Ishikawa (cell line): Measurements from ENCODE around the gene PRPF8.

Experiments used
- CEBPB ChIP-seq: IDR thresholded peaks from 2 replicates; pipeline ENCODE4 v1.6.1; 2012
- CREB1 ChIP-seq: IDR thresholded peaks from 2 replicates; pipeline ENCODE4 v1.6.1; 2012; ENCODE audit warnings: low read depth
- EGR1 ChIP-seq: IDR thresholded peaks from 2 replicates; pipeline ENCODE4 v1.6.1; 2012
- EP300 ChIP-seq: IDR thresholded peaks from 2 replicates; pipeline ENCODE4 v1.6.1; 2012; ENCODE audit warnings: borderline replicate concordance
- FOXM1 ChIP-seq: IDR thresholded peaks from 2 replicates; pipeline ENCODE4 v1.6.1; 2012; ENCODE audit warnings: low read depth, borderline replicate concordance
- NFIC ChIP-seq: IDR thresholded peaks from 2 replicates; pipeline ENCODE4 v1.6.1; 2012
- RAD21 ChIP-seq: IDR thresholded peaks from 2 replicates; pipeline ENCODE4 v1.6.1; 2012; ENCODE audit warnings: low read depth
- TAF1 ChIP-seq: IDR thresholded peaks from 2 replicates; pipeline ENCODE4 v1.6.1; 2012; ENCODE audit warnings: low read depth, mild to moderate bottlenecking
- TCF12 ChIP-seq: IDR thresholded peaks from 2 replicates; pipeline ENCODE4 v1.6.1; 2012; ENCODE audit warnings: low read depth
- TEAD4 ChIP-seq: IDR thresholded peaks from 2 replicates; pipeline ENCODE4 v1.6.1; 2012
- YY1 ChIP-seq: IDR thresholded peaks from 2 replicates; pipeline ENCODE4 v1.6.1; 2012; ENCODE audit warnings: low read depth
- ZBTB7A ChIP-seq: IDR thresholded peaks from 2 replicates; pipeline ENCODE4 v1.6.1; 2012; ENCODE audit warnings: low read depth
- TF ChIP-seq, protein P1 (sequence below): IDR thresholded peaks from 2 replicates; pipeline ENCODE4 v1.6.1; 2012; ENCODE audit warnings: low read depth, mild to moderate bottlenecking
- TF ChIP-seq, protein P2 (sequence below): IDR thresholded peaks from 2 replicates; pipeline ENCODE4 v1.6.1; 2012
- TF ChIP-seq, protein P3 (sequence below): IDR thresholded peaks from 2 replicates; pipeline ENCODE4 v1.6.1; 2012

The PRPF8 gene

DNA sequence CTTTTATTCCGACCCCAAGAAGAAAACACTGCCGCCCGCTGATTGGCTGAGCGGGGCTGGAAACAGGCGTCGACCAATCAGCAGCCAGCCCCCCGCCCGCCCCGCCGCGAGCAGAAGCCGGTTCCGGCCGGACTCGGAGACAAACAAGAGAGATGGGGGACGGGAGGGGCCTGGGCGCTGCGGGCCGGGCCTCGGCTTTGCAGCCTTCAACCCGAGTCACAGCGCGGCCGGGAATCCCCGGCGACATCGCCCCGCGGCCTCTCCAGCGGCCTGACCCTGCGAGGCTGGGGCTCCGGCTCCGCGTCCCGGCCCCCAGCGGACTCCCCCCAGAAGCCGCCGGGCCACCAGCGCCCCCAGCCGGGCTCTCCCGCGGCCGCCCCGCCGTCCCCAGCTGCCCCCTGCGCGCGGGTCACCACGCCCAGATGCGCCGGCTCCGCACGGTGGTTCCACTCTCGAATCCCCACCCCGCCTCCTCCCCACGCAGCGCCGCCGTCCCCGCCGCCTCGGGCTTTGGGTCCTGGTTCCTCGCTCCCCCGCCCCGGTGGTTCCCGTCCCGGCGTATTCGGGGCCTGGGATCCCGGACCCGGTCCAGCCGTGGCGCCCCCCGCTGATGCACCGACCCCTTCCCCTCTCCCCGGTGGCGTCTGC lies 55.7 kb downstream of the PRPF8 start:
- no peak for TF ChIP-seq CREB1
- TF ChIP-seq TCF12 = no peak
- no peak for TF ChIP-seq TEAD4
- TF ChIP-seq TAF1 = peak; percentile 69
- TF ChIP-seq FOXM1 = peak; percentile 10; the same call in 1 of the 2 replicates
- TF ChIP-seq RAD21 = peak; percentile 15; the same call in 1 of the 2 replicates
- no peak for TF ChIP-seq EGR1
- TF ChIP-seq, protein P1, sequence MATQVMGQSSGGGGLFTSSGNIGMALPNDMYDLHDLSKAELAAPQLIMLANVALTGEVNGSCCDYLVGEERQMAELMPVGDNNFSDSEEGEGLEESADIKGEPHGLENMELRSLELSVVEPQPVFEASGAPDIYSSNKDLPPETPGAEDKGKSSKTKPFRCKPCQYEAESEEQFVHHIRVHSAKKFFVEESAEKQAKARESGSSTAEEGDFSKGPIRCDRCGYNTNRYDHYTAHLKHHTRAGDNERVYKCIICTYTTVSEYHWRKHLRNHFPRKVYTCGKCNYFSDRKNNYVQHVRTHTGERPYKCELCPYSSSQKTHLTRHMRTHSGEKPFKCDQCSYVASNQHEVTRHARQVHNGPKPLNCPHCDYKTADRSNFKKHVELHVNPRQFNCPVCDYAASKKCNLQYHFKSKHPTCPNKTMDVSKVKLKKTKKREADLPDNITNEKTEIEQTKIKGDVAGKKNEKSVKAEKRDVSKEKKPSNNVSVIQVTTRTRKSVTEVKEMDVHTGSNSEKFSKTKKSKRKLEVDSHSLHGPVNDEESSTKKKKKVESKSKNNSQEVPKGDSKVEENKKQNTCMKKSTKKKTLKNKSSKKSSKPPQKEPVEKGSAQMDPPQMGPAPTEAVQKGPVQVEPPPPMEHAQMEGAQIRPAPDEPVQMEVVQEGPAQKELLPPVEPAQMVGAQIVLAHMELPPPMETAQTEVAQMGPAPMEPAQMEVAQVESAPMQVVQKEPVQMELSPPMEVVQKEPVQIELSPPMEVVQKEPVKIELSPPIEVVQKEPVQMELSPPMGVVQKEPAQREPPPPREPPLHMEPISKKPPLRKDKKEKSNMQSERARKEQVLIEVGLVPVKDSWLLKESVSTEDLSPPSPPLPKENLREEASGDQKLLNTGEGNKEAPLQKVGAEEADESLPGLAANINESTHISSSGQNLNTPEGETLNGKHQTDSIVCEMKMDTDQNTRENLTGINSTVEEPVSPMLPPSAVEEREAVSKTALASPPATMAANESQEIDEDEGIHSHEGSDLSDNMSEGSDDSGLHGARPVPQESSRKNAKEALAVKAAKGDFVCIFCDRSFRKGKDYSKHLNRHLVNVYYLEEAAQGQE = no peak
- TF ChIP-seq EP300 = peak; percentile 30
- TF ChIP-seq, protein P2, sequence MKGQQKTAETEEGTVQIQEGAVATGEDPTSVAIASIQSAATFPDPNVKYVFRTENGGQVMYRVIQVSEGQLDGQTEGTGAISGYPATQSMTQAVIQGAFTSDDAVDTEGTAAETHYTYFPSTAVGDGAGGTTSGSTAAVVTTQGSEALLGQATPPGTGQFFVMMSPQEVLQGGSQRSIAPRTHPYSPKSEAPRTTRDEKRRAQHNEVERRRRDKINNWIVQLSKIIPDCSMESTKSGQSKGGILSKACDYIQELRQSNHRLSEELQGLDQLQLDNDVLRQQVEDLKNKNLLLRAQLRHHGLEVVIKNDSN = no peak
- 0 out of 2 replicates have a peak, but pooled peaks have one; percentile 38 for TF ChIP-seq YY1
- TF ChIP-seq CEBPB = no peak

DNA sequence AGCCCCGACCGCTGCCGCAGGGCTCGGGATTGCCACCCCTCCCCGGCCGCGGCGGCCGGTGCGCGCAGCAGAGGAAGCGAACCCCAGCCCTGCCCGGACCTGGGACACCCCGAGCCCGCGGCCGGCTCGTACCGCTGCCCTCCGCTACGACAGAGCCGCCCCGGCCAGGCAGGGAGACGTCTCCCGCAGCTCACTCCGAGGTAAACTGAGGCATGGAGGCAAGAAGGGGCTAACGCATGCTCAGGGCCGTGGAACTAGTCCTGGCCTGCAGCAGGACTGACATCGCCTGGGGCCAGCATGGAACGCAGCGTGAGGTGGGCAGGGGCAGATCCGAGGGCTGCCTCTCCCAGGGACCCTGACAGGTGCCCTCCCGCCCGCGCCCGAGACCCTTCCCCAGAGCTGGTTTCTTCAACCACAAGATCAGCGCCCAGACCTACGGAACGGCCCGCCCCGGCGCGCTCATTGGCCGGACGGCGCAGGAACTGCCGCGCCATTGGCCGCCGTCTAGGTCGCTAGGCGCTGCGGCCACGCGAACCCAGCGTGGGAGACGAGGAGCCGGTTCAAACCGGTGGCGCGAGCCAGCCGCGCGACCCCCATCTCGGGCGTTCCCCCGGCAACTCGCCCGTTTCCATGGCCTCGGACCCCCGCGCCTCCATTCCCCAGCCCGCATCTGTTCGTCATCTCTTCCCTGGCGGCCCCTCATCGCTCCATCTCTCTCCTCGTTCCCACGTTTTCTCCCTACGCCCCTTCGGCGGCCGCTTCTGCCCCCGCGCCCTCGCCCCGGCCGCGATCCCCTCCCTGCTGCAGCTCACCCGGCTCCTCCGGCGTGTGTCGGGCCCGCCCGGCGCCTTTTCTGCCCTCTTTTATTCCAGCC lies 56.4 kb downstream of the PRPF8 start, which contains the start of gene SLC43A2:
Gene SLC43A2 (minus strand): TSS at position 853 of the 874 bp plus-strand sequence. CDS start 960 bp downstream, outside the sequence.
- TF ChIP-seq RAD21 (no peak), NFIC (no peak), CEBPB (no peak), EP300 (no peak), TEAD4 (no peak), YY1 (no peak), TCF12 (no peak; the same call in 1 of the 2 replicates), CREB1 (no peak), EGR1 (peak; percentile 28; the same call in 1 of the 2 replicates), ZBTB7A (peak; percentile 100), TAF1 (no peak), FOXM1 (peak; percentile 36; the same call in 1 of the 2 replicates)
- TF ChIP-seq, protein P2 = no peak
- TF ChIP-seq, protein P3, sequence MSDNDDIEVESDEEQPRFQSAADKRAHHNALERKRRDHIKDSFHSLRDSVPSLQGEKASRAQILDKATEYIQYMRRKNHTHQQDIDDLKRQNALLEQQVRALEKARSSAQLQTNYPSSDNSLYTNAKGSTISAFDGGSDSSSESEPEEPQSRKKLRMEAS = peak; percentile 84
- TF ChIP-seq, protein P1 = no peak

DNA sequence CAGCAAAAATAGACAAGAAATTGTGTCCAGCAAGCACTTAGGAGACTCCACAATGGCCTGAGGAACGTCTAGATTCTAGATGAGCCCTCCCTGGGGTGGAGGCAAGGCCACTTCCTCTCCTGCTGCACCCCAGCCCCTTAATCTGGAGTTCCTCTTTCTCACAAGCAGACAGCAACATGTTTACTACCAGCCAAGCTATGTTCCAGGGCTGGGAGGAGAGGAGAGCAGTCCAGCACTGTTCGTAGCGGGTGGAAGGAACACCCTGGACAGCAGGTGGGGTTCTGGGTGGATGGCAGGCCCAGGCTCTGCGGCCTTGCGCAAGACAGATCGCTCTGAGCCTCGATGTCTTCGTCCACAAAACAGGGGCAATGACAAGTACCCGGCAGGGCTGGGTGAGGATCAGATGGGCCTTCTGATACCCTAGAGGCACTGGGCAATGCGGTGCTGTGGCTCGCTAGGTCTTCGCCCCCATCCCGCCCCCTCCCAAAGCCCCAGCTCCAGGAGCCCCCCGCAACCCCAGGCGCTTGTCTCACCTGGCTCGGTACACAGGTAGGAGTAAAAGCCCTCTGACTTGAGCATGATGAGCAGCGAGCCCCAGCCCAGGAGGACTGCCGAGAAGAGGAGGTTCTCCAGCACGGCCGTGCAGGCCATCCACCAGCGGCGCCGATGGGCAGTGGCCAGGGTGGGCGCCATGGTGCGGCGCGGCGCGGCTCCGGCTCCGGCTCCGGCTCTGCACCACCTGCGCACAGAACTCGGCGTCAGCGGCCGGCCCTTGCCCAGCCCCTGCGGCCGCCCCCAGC lies 57.3 kb downstream of the PRPF8 start:
- TF ChIP-seq CEBPB (peak; percentile 85), CREB1 (no peak)

DNA sequence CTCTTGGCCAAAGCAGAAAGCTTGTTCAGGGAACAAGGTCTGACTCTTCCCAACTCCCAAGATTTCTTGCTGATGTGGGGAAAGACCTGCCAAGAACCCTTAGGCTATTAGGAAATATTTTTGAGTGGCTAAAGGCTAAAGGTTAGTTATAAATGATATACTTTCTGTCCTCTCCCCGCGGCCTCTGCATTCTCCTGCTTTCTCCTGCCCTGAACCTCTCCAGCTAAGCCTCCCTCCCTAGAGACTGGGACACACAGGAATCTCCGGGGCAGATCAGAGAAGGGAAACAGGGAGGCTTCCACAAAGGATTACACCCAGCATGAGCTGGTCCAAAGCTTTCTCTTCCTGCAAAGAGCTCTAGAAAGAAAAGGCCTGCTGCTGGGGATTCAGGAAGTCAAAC lies 58.3 kb downstream of the PRPF8 start:
- TF ChIP-seq EGR1 (no peak), TEAD4 (no peak), ZBTB7A (no peak), EP300 (no peak), TCF12 (no peak), CEBPB (no peak), YY1 (no peak), CREB1 (no peak), RAD21 (no peak), FOXM1 (no peak), NFIC (no peak), TAF1 (no peak)
- TF ChIP-seq, protein P2 = no peak
- TF ChIP-seq, protein P3 = no peak
- TF ChIP-seq, protein P1 = no peak
